GM19372 (cell line): ENCODE data around the gene CHP1.
"Not testable (repeated sequence)": the region's sequence is repeated elsewhere in the genome, so short reads cannot be mapped to it uniquely, and the experiment has no call there.

ENCODE experiments used
- ATAC-seq: cut with Tn5 transposase; IDR thresholded peaks from one replicate; pipeline ENCODE4 v1.9.1; 2021; ENCODE audit warnings: mild to moderate bottlenecking, low read depth, moderate library complexity; ENCODE audit not compliant: unreplicated experiment

CHP1 gene

GRCh38 chr15:41230650-41231421 is at the start of gene CHP1, which contains the start of gene EXD1:
TSS of gene CHP1 (plus strand) at chr15:41231268. CDS start at chr15:41231383, 115 bp downstream.
TSS of gene EXD1 (minus strand) at chr15:41230757. CDS start at chr15:41226575, 4,182 bp downstream.
- peak; percentile 90 for ATAC-seq

- ATAC-seq: no peak
These were observed 48.8 kb upstream of the CHP1 start for GRCh38 chr15:41182266-41182665.

GRCh38 chr15:41183581-41183980 is 47.5 kb upstream of the CHP1 start:
- no peak for ATAC-seq

- ATAC-seq: no peak
These were observed 36.6 kb upstream of the CHP1 start for GRCh38 chr15:41194444-41194843.

GRCh38 chr15:41199470-41199869 is 31.6 kb upstream of the CHP1 start:
- no peak for ATAC-seq

GRCh38 chr15:41203395-41203794 is 27.7 kb upstream of the CHP1 start:
- ATAC-seq: no peak

GRCh38 chr15:41205315-41205714 is 25.8 kb upstream of the CHP1 start:
- ATAC-seq: no peak

GRCh38 chr15:41207687-41208448 is 23.2 kb upstream of the CHP1 start:
- no peak for ATAC-seq

- no peak for ATAC-seq
These were observed 15.4 kb upstream of the CHP1 start for GRCh38 chr15:41215708-41216107.

GRCh38 chr15:41218851-41219250 is 12.2 kb upstream of the CHP1 start:
- no peak for ATAC-seq

GRCh38 chr15:41219381-41219780 is 11.7 kb upstream of the CHP1 start:
- no peak for ATAC-seq

- no peak for ATAC-seq
These were observed 771 bp upstream of the CHP1 start for GRCh38 chr15:41230345-41230649.

- no peak for ATAC-seq
These were observed 556 bp downstream of the CHP1 start for GRCh38 chr15:41231422-41232226.

GRCh38 chr15:41233367-41233771 is 2.3 kb downstream of the CHP1 start:
- ATAC-seq: no peak

- not testable (repeated sequence) for ATAC-seq
These were observed 4.2 kb downstream of the CHP1 start for GRCh38 chr15:41235228-41235627.

GRCh38 chr15:41235929-41236328 is 4.9 kb downstream of the CHP1 start:
- ATAC-seq: no peak

GRCh38 chr15:41238100-41238499 is 7.0 kb downstream of the CHP1 start:
- ATAC-seq: no peak

GRCh38 chr15:41241221-41241964 is 10.3 kb downstream of the CHP1 start:
- ATAC-seq: no peak

GRCh38 chr15:41250745-41251144 is 19.7 kb downstream of the CHP1 start:
- ATAC-seq: not testable (repeated sequence)

GRCh38 chr15:41251411-41251810 is 20.3 kb downstream of the CHP1 start:
- ATAC-seq: no peak
